Ishikawa (cell line): ENCODE results near the gene AGAP1.

ENCODE experiments used
- EP300 ChIP-seq: IDR thresholded peaks from 2 replicates; pipeline ENCODE4 v1.6.1; 2012; ENCODE audit warnings: borderline replicate concordance
- TAF1 ChIP-seq: IDR thresholded peaks from 2 replicates; pipeline ENCODE4 v1.6.1; 2012; ENCODE audit warnings: low read depth, mild to moderate bottlenecking
- YY1 ChIP-seq: IDR thresholded peaks from 2 replicates; pipeline ENCODE4 v1.6.1; 2012; ENCODE audit warnings: low read depth
- ZBTB7A ChIP-seq: IDR thresholded peaks from 2 replicates; pipeline ENCODE4 v1.6.1; 2012; ENCODE audit warnings: low read depth
- TF ChIP-seq, protein P1 (sequence below): IDR thresholded peaks from 2 replicates; pipeline ENCODE4 v1.6.1; 2012; ENCODE audit warnings: low read depth, mild to moderate bottlenecking
- TF ChIP-seq, protein P2 (sequence below): IDR thresholded peaks from 2 replicates; pipeline ENCODE4 v1.6.1; 2012

DNA sequence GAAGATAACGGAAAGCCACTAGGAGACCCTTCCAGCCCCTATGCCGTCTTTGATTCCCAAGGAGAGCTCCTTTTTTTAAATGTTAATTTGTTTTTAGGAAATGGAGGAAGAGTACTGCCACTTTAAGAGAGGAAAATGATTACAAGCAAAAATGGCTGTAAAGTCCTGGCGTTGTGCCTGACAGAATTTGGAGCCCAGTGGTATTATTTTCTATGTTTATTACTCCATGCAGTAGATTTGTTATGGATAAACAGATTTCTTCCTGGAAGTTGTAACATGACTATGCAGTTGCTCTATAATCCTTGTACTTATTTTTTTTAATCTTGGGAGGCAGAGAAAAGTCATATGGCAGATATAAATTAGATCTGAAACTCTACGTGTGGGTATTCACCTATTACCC, 533.0 kb downstream of the AGAP1 start:
- TF ChIP-seq YY1, result no peak
- no peak for TF ChIP-seq ZBTB7A
- TF ChIP-seq TAF1, result no peak
- TF ChIP-seq, protein P1, sequence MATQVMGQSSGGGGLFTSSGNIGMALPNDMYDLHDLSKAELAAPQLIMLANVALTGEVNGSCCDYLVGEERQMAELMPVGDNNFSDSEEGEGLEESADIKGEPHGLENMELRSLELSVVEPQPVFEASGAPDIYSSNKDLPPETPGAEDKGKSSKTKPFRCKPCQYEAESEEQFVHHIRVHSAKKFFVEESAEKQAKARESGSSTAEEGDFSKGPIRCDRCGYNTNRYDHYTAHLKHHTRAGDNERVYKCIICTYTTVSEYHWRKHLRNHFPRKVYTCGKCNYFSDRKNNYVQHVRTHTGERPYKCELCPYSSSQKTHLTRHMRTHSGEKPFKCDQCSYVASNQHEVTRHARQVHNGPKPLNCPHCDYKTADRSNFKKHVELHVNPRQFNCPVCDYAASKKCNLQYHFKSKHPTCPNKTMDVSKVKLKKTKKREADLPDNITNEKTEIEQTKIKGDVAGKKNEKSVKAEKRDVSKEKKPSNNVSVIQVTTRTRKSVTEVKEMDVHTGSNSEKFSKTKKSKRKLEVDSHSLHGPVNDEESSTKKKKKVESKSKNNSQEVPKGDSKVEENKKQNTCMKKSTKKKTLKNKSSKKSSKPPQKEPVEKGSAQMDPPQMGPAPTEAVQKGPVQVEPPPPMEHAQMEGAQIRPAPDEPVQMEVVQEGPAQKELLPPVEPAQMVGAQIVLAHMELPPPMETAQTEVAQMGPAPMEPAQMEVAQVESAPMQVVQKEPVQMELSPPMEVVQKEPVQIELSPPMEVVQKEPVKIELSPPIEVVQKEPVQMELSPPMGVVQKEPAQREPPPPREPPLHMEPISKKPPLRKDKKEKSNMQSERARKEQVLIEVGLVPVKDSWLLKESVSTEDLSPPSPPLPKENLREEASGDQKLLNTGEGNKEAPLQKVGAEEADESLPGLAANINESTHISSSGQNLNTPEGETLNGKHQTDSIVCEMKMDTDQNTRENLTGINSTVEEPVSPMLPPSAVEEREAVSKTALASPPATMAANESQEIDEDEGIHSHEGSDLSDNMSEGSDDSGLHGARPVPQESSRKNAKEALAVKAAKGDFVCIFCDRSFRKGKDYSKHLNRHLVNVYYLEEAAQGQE, result no peak
- TF ChIP-seq, protein P2, sequence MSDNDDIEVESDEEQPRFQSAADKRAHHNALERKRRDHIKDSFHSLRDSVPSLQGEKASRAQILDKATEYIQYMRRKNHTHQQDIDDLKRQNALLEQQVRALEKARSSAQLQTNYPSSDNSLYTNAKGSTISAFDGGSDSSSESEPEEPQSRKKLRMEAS, result no peak
- TF ChIP-seq EP300, result no peak
